ENCODE results near the gene PRDM10.

DNA sequence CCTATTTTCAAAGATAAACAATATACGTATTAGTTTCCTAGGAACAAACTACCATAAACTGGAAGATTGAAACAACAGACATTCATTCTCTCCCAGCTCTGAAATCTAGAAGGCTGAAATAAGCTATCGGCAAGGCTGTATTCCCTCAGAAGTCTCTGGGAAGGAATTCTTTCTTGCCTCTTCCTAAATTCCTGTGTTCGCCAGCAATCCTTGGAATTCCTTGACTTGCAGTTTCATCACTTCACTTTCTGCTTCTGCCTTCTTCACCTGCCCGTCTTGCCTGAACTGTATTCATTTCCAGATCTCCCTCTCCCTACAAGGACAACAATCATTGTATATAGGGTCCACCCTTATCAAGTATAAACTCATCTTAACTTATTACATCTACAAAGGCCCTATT, 17.7 kb upstream of the PRDM10 start:
- TF ChIP-seq NFYB (IDR thresholded peaks at IDR 0.05; ENCODE audit: insufficient read depth, low read depth, low read length) (no peak), SREBF1 (IDR thresholded peaks at IDR 0.05; ENCODE audit: low read length) (no peak), JUND (IDR thresholded peaks at IDR 0.05; ENCODE audit: low read depth, low read length) (no peak), POLR2AphosphoS2 (IDR thresholded peaks at IDR 0.05; ENCODE audit: low read depth, low read length) (no peak), POLR2AphosphoS5 (IDR thresholded peaks at IDR 0.05; ENCODE audit: low read length) (no peak), HDGF (IDR thresholded peaks at IDR 0.05) (no peak), KLF5 (IDR thresholded peaks at IDR 0.05; ENCODE audit: partially characterized antibody) (no peak), RB1 (IDR thresholded peaks at IDR 0.05; ENCODE audit: borderline replicate concordance) (no peak), SMC3 (IDR thresholded peaks at IDR 0.05; ENCODE audit: borderline replicate concordance, low read length) (no peak), ASH2L (IDR thresholded peaks at IDR 0.05; ENCODE audit: borderline replicate concordance, low read depth) (no peak)
- TF ChIP-seq, protein P1, sequence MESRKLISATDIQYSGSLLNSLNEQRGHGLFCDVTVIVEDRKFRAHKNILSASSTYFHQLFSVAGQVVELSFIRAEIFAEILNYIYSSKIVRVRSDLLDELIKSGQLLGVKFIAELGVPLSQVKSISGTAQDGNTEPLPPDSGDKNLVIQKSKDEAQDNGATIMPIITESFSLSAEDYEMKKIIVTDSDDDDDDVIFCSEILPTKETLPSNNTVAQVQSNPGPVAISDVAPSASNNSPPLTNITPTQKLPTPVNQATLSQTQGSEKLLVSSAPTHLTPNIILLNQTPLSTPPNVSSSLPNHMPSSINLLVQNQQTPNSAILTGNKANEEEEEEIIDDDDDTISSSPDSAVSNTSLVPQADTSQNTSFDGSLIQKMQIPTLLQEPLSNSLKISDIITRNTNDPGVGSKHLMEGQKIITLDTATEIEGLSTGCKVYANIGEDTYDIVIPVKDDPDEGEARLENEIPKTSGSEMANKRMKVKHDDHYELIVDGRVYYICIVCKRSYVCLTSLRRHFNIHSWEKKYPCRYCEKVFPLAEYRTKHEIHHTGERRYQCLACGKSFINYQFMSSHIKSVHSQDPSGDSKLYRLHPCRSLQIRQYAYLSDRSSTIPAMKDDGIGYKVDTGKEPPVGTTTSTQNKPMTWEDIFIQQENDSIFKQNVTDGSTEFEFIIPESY (IDR thresholded peaks at IDR 0.05) = no peak
- TF ChIP-seq, protein P2, sequence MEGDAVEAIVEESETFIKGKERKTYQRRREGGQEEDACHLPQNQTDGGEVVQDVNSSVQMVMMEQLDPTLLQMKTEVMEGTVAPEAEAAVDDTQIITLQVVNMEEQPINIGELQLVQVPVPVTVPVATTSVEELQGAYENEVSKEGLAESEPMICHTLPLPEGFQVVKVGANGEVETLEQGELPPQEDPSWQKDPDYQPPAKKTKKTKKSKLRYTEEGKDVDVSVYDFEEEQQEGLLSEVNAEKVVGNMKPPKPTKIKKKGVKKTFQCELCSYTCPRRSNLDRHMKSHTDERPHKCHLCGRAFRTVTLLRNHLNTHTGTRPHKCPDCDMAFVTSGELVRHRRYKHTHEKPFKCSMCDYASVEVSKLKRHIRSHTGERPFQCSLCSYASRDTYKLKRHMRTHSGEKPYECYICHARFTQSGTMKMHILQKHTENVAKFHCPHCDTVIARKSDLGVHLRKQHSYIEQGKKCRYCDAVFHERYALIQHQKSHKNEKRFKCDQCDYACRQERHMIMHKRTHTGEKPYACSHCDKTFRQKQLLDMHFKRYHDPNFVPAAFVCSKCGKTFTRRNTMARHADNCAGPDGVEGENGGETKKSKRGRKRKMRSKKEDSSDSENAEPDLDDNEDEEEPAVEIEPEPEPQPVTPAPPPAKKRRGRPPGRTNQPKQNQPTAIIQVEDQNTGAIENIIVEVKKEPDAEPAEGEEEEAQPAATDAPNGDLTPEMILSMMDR (IDR thresholded peaks at IDR 0.05 in 2 of 3, conservative IDR thresholded peaks at IDR 0.05 in 1 of 3; ENCODE audit: control insufficient read depth in 2 of 3, extremely low read depth in 1 of 3, insufficient read depth in 1 of 3, low read depth in 3 of 3, low read length in 3 of 3) = no peak
- TF ChIP-seq, protein P3, sequence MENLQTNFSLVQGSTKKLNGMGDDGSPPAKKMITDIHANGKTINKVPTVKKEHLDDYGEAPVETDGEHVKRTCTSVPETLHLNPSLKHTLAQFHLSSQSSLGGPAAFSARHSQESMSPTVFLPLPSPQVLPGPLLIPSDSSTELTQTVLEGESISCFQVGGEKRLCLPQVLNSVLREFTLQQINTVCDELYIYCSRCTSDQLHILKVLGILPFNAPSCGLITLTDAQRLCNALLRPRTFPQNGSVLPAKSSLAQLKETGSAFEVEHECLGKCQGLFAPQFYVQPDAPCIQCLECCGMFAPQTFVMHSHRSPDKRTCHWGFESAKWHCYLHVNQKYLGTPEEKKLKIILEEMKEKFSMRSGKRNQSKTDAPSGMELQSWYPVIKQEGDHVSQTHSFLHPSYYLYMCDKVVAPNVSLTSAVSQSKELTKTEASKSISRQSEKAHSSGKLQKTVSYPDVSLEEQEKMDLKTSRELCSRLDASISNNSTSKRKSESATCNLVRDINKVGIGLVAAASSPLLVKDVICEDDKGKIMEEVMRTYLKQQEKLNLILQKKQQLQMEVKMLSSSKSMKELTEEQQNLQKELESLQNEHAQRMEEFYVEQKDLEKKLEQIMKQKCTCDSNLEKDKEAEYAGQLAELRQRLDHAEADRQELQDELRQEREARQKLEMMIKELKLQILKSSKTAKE (IDR thresholded peaks at IDR 0.05; ENCODE audit: low read depth, poor library complexity, severe bottlenecking) = no peak
- TF ChIP-seq, protein P4, sequence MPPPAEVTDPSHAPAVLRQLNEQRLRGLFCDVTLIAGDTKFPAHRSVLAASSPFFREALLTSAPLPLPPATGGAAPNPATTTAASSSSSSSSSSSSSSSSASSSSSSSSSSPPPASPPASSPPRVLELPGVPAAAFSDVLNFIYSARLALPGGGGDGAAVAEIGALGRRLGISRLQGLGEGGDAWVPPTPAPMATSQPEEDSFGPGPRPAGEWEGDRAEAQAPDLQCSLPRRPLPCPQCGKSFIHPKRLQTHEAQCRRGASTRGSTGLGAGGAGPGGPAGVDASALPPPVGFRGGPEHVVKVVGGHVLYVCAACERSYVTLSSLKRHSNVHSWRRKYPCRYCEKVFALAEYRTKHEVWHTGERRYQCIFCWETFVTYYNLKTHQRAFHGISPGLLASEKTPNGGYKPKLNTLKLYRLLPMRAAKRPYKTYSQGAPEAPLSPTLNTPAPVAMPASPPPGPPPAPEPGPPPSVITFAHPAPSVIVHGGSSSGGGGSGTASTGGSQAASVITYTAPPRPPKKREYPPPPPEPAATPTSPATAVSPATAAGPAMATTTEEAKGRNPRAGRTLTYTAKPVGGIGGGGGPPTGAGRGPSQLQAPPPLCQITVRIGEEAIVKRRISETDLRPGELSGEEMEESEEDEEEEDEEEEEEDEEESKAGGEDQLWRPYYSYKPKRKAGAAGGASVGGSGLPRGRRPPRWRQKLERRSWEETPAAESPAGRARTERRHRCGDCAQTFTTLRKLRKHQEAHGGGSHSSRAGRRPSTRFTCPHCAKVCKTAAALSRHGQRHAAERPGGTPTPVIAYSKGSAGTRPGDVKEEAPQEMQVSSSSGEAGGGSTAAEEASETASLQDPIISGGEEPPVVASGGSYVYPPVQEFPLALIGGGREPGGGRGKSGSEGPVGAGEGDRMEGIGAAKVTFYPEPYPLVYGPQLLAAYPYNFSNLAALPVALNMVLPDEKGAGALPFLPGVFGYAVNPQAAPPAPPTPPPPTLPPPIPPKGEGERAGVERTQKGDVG (CRISPR knock-in tag; IDR thresholded peaks at IDR 0.05) = no peak

All from GM12878 (cell line).